Activated T-cell treated with anti-CD3 and anti-CD28 coated beads, Interleukin-2, amount 50 U/mL, for 48 hours (primary cell): ENCODE measurements around the gene JMJD1C.
"Not testable (repeated sequence)": the region's sequence is repeated elsewhere in the genome, so short reads cannot be mapped to it uniquely, and the experiment has no call there.

Source experiments
- DNase-seq, 2 experiments: peaks; one replicate each; pipeline ENCODE4 v3.0.0-alpha.2; 2020

The JMJD1C gene

DNA sequence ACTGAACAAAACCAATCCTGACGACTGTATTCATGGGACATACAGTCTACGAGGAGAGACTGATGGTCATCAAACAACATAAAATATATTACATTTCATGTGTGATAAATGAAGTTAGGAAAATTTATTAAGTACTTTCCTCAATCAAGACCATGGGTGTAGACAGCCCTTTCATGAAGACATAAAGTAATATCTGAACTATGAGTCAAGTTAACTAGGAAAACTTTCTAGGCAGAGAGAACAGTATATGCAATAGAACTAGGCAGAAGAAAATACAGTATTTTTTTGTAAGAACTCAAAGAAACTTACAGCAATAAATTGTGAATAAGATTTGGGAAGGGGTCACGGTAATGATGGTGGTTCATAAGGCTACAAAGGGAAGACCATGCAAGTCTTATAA lies 112.8 kb downstream of the JMJD1C start:
- no peak for DNase-seq

DNA sequence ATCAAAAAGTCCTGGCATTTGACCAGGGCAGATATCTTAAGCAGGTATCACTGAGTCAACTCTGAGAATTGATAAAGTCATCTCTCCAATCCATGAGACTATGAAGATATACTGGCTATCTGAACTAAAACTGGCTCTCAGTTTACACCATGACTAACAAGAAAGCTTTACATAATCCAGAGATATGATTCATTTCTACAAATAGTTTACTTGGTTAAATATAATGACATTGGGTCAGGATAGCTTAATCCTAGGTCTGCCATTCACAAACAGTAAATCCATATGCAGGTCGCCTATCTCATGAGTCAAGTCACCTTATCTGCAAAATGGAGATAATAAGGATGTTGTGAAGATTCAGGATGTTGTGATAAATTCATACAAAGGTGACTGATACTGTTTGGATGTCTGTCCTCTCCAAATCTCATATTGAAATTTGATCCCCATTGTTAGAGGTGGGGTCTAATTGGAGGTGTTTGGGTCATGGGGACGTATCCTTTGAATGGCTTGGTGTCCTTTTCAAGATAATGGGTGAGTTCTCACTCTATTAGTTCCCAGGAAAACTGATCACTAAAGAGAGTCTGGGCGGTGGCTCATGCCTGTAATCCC lies 117.4 kb downstream of the JMJD1C start:
- DNase-seq, result no peak

DNA sequence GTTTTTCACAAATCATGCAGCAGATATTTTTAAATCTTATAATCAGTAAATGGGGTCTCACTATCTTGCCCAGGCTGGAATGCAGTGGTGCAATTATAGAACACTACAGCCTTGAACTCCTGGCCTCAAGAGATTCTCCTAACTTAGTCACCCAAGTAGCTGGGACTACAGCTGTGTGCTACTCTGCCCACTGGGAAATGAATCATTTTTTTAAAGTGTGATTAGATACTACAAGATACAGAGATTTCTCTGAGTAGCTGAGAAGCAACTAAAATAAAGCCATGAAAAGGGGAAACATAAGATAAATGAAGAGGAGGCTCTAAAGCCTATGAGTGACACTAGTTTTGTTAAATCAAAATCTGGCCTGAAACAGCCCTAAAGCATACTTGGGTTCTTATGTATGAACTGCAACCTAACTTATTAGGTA lies 119.7 kb downstream of the JMJD1C start:
- no peak for DNase-seq

DNA sequence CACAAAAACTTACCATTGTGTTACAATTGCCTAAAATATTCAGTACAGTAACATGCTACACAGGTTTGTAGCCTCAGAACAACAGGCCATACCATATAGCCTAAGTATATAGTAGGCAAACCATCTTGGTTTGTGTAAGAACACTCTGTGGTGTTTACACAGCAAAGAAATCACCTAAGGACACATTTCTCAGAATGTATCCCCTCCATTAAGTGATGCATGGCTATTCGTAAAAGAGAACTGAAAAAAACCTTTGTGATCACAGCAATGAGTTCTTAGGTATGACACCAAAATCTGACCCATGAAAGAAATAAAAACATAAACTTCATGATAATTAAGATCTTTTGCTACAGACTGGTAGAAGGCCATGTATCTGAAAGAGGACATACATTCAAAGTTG lies 121.5 kb downstream of the JMJD1C start:
- no peak for DNase-seq

DNA sequence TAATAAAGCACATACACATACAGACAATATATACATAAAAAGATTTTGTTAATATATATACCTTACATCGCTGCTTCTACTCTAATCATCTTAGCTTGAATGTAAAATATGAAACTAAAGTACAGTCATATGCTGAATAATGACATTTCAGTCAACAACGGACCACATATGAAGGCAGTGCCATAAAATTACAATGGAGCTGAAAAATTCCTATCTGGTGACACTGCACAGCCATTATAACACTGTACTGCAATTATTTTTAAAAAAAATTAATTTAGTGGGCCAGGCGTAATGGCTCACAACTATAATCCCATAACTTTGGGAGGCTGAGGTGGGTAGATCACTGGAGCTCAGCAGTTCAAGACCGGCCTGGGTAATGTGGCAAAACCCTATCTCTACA lies 122.3 kb downstream of the JMJD1C start:
- no peak for DNase-seq

DNA sequence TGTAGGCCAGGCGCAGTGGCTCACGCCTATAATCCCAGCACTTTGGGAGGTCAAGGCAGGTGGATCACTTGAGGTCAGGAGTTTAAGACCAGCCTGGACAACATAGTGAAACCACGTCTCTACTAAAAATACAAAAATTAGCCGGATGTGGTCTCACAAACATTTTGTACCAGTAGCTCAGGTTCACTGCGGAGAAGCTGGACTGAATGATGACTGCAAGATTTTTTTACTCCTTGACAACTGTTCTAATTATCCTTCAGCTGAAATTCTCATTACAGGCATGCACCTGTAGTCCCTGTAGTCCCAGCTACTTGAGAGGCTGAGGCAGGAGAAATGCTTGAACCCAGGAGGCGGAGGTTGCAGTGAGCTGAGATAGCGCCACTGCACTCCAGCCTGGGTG lies 126.1 kb downstream of the JMJD1C start:
- DNase-seq, result not testable (repeated sequence)

DNA sequence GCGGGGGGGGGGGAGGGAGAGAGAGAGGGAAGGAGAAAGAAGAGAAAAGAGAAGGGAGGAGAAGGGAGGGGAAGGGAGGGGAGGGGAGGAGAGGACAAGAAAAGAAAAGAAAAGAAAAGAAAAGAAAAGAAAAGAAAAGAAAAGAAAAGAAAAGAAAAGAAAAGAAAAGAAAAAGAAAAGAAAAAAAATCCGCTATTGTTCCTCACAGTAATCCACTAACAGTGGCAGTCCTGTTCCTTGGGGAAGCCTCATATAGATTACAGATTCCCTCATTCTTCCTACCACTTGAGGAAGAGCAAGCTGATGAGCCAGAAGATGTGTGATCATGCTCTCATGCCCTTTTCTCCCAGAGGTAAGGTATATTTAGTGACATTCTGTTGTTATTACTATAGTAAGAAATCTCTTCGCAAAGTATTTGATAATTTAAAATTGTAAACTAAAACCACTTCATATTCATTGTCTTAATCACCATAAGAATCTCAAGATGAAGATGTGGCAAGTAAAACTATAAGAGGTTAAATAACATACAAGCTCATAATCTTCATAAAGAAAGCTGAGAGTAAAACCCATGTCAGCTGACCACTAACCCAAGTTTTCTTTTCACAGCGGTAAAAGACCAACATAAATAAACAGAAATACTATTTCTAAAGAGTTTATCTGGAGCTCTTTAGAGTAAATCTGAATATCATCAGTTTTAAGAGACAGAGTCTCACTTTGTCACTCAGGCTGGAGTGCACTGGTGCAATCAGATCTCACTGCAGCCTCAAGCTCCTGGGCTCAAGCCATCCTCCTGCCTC lies 128.1 kb downstream of the JMJD1C start:
- no peak for DNase-seq

DNA sequence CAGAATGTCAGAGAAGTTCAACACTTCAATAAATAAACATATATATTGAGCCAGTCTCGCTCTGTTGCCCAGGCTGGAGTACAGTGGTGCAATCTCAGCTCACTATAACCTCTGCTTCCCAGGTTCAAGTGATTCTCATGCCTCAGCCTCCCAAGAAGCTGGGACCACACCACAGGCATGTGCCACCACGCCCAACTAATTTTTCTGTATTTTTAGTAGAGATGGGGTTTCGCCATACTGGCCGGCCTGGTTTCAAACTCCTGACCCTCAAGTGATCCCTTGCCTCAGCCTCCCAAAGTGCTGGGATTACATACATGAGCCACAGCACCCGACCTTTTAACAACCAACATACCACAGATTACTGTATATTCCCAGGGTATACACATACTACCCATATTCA lies 134.2 kb downstream of the JMJD1C start:
- DNase-seq, result no peak

DNA sequence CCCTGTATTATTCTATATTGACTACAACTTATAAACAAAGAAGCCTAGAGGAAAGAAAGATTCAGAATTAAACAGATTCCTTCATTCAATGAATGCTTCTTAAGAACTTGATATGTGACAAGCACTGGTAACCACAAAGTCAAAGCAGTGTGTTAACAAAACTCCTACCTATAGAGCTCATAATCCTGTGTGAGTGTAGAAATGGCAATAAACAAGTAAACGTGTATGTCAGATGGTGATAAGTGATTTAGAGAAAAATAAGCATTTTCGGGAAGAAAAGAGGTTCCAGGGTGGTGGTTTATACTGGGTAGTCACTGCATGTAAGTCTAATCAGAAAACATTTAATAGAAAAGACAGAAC lies 141.3 kb downstream of the JMJD1C start:
- no peak for DNase-seq

DNA sequence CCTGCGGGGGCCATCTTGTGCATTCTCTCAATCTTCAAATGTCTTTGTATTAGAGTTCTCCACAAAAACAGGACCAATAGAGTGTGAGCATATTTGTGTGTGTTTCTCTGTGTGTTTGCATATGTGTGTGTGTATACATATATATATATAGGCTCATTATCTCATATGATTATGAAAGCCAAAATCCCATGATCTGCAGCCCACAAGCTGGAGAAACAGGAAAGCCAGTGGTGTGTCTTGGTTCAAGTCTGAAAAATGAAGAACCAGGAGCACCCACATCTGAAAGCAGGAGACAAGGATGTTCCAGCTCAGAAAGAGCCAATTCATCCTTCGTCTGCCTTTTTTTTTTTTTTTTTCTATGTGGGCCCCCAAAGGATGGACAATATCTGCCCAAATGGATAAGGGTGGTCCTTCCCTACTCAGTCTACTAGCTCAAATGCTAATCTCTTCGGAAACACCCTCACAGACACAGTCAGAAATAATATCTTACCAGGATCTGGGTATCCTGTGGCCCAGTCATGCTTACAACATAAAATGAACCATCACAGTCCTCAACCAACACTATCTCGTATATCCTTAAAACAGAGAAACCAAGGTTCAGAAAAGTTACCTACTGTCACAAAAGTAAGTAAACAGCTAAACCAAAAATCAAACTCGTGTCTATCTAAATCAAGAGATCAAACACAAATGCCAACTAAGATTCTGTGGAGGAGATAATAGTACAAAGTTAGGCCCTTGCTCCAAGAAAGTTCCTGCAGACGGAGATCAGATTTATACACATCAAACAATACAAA lies 141.9 kb downstream of the JMJD1C start:
- no peak for DNase-seq

DNA sequence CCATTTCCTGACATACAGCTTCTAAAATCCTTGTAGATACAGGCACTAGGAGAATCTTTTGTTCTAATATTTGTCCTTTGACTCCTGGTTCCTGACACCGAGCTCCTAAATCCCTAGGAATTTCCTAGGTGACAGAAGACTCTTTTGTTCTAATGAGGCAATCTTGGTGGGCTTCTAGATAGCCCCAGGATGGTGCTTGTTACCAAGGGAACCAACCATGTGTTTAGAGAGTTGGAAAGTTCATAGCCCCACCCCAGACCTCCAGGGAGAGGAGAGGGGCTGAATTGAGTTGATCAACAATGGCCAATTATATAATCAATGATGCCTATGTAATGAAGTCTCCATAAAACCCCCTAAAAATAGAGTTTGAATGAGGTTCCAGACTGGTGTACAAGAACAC lies 145.1 kb downstream of the JMJD1C start:
- no peak for DNase-seq

DNA sequence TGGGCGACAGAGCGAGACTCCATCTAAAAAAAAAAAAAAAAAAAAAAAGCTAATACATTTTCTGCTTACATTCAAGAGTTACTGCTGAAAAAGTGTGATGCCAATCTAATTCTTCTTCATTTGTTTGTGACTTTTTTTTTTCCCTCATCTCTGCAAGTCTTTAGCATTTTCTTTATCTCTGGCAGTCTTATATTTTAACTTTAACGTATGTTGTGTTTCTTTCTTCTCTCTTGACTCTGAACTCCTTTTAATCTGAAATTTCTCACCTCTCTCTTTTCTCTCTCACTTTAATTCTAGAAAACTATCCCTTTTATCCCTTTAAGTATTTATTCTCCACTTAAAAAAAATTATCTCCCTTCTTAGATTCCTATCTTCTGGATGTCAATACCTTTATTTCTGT lies 146.5 kb downstream of the JMJD1C start:
- no peak for DNase-seq

DNA sequence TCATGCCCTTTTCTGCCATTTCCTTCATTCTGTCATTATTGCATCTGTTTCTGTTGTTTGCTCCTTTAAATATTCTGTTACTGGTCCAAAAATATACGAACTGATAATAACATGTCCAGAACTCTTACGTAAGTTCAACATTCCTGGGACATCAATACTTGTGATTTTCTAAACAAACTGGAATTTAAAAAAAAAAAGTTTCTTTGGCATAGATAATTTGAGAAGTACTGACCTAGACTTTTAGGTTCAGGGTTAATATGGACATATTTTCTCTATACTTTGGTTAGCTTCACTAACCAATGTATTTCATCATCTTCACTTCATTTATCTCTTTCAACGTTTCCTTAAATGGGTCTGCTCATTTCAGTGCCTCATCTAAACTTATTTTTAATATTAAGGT lies 147.3 kb downstream of the JMJD1C start:
- DNase-seq, result no peak

DNA sequence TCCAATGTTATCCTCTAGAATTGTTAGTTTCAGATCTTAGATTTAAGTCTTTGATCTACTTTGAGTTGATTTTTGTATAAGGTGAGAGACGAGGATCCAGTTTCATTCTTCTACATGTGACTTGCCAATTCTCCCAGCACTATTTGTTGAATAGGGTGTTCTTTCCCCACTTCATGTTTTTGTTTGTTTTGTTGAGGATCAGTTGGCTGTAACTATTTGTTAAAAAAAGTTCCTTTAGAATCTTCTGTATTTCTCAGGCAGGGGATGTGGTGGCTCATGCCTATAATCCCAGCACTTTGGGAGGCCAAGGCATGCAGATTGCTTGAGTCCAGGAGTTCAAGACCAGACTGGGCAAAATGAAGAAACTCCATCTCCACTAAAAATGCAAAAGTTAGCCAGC lies 151.8 kb downstream of the JMJD1C start:
- no peak for DNase-seq

DNA sequence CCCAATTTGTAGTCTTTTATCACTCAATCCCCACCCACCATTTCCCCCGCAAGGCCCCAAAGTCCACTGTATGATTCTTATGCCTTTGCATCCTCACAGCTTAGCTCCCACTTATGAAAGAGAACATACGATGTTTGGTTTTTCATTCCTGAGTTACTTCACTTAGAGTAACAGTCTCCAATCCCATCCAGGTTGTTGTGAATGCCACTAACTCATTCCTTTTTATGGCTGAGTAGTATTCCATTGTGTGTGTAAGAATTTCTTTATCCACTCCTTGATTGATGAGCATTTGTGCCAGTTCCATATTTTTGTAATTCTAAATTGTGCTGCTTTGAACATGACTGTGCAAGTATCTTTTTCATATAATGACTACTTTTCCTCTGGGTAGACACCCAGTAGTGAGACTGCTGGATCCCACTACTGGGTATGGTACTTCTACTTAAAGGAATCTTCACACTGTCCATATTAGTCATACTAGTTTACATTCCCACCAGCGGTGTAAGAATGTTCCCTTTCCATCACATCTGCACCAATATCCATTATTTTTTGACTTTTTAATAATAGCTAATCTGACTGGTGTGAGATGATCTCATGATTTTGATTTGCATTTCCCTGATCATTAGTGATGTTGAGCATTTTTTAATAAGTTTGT lies 152.6 kb downstream of the JMJD1C start:
- no peak for DNase-seq

DNA sequence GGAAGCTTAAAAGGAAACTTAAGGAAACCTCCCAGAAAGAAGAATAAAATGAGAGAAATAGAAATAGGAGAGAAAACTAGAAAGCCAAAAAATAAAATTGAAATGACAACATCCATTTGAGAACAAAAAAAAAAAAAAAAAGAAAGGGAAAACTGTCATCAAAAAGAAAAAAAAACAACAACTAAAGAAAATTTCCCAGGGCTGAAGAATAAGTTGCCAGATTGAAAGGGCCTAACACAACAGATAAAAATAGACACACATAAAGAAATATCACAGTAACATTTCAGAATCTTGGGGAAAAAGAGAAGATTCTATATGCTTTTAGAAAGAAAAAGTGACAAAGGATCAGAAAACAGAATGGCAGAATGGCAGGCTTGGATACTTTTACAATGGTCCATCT lies 157.1 kb downstream of the JMJD1C start:
- DNase-seq, result no peak

DNA sequence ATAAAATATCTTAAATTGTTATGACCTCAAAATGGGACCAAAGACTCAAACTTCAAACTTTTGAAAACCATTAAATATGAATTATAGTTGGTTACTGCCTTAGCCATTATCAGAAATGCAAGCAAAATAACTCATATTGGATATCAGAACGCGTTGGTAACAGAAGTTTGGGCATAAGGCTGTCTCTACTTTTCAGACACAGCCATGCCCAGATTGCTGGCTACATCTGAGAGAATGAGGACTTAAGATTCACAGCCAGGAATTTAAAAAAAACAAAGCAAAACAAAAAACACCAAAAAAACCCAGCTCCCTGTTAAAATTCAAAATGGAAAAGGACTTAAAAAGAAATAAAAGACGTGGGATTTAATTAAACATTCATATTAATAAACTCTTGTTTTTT lies 161.6 kb downstream of the JMJD1C start:
- no peak for DNase-seq

DNA sequence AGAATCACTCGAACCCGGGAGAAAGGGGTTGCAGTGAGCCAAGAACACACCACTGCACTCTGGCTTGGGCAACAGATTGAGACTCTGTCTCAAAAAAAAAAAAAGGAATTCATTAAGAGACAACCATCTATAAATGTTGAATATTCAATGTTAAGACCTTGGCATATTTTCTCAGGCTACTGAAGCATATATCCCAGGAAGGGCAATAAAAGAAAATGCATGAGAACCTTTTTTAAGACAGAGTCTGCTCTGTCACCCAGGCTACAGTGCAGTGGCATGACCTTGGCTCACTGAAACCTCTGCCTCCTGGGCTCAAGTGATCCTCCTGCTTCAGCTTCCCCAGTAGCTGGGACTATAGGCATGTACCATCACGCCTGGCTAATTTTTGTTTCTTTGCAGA lies 165.0 kb downstream of the JMJD1C start:
- no peak for DNase-seq

DNA sequence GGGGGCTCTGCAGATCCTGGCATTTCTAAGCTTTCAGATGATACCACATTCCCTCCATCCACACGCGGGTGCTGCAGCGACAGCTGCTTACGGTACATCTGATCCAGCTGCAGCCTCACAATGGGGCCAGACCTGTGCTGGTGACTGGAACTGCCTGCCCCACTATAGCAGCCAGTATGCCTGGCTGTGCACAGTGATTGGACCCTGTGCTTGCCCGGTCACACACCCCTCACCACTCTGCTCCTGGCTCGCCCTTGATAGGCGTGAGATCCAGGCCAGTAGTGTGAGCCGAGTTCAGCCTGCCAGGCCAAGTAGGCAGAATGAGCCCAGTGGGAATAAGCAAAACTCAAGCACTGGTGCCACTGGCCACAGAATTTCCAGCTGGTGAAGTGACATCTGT lies 167.8 kb downstream of the JMJD1C start:
- no peak for DNase-seq

DNA sequence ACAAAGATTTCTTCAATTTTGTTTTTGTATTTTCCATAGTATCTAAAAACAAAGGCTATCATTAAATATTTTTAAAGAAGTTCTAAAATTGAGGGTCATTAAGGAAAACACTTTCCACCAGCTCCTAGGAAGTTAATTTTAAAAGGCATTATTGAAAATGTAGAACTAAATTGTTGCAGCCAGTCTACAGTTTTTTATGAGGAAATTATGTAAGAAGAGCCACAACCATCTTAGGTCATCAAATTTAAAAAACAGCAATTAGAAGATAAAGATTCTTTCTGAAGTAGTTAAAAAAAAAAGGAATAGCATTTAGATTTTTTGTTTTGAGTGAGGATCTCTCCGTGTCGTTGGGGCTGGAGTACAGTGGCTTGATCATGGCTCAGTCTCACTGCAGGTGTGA lies 171.0 kb downstream of the JMJD1C start:
- DNase-seq, result no peak

DNA sequence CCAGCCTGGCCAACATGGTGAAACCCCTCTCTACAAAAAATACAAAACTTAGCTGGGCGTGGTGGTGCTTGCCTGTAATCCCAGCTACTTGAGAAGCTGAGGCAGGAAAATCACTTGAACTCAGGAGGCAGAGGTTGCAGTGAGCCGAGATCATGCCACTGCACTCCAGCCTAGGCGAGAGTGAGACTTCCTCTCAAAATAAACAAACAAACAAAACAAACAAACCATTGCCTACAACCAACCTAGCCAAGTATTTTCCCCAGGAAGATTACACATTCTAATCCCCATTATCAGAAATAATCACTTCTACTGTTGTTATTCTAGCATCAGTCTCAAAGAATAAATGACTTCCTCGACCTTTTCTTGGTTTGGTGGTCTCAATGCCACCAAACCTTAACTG lies 172.9 kb downstream of the JMJD1C start:
- not testable (repeated sequence) for DNase-seq

DNA sequence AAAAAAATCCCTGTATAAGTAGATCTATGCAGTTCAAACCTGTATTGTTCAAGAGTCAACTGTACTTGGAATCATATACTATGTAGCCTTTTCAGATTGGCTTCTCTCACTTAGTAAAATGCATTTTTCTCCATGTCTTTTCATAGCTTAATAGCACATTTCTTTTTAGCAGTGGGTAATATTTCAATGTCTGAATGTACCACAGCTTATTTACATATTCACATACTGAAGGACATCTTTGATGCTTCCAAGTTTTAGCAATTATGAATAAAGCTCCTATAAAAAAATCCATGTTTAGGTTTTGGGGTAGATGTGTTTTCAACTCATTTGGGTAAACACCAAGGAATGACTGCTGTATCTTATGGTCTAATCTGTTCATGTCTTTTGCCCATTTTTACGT lies 177.6 kb downstream of the JMJD1C start:
- no peak for DNase-seq

DNA sequence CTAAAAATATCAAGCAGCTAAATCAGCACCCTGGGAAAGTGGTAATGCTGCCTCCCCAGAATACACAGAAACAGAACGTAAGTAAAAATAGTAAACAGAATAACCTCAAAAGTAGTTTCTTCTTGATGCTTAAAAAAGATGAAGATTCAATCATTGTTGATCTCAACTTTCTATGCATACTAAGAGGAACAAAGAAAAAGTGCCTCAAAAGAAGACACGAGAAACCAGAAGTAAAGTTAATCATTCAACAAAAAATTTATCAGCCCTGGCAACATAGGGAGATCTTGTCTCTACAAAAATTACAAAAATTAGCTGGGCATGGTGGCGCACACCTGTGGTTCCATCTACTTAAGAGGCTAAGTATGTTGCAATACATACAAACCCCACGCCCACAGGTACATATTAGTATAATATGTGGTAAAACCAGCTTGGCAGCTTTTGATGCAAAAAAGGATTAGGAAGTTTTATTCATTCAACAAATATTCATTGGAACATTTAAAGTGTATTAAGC lies 179.0 kb downstream of the JMJD1C start:
- DNase-seq, result no peak
